ENCODE data around the gene FGF14. TPM values are rescaled to one million over a fixed set of nuclear protein-coding genes. Genes with fewer than 3 reads are reported as not detected.

FGF14 gene
- total RNA-seq, 3 donors from 2014 or later = 0.43 to 2.5 (median 0.70) TPM

DNA sequence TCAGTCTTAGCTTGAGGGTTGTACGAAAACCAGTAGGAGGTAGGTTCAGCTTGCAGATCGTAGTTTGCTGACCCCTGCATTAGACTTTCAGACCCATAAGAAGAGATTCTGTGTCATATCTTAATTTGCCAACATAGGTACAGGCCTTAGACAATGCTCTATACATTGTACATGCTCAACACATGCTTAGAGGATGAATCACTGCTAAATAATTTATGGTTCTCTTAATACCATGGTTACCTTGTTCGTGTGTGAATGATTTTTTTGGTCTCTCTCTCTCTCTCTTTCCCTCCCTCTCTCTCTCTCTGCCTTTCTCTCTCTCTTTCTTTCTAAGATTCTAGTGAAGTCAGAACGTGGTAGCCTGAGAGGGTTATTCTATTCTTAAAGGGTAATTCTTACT, 112.2 kb downstream of the FGF14 start:
- H3K4me1 ChIP-seq (ENCODE audit: low read depth) = no peaks in the 10 kb centered on the region
- intact Hi-C loops (cut with DNase I, micrococcal nuclease) = no loop called here
- ATAC-seq (no peak), DNase-seq (no peak)
- no peaks in the 10 kb centered on the region for H3K36me3 ChIP-seq (ENCODE audit: low read depth)
- no peak overlapping the region for H3K4me3 ChIP-seq
- no peaks in the 10 kb centered on the region for H3K9me3 ChIP-seq
- TF ChIP-seq, protein P1, sequence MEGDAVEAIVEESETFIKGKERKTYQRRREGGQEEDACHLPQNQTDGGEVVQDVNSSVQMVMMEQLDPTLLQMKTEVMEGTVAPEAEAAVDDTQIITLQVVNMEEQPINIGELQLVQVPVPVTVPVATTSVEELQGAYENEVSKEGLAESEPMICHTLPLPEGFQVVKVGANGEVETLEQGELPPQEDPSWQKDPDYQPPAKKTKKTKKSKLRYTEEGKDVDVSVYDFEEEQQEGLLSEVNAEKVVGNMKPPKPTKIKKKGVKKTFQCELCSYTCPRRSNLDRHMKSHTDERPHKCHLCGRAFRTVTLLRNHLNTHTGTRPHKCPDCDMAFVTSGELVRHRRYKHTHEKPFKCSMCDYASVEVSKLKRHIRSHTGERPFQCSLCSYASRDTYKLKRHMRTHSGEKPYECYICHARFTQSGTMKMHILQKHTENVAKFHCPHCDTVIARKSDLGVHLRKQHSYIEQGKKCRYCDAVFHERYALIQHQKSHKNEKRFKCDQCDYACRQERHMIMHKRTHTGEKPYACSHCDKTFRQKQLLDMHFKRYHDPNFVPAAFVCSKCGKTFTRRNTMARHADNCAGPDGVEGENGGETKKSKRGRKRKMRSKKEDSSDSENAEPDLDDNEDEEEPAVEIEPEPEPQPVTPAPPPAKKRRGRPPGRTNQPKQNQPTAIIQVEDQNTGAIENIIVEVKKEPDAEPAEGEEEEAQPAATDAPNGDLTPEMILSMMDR (IDR thresholded peaks at IDR 0.05) = no peak

- DNase-seq = no peak
- H3K36me3 ChIP-seq (ENCODE audit: low read depth) = no peaks in the 10 kb centered on the region
- H3K4me3 ChIP-seq = no peak overlapping the region
- TF ChIP-seq, protein P1 (IDR thresholded peaks at IDR 0.05) = no peak
- no peaks in the 10 kb centered on the region for H3K4me1 ChIP-seq (ENCODE audit: low read depth)
- H3K9me3 ChIP-seq = no peaks in the 10 kb centered on the region
- intact Hi-C loops (cut with DNase I, micrococcal nuclease) = no loop called here
- no peak for ATAC-seq
Measured at GRCh38 chr13:102286326-102286725, 115.5 kb downstream of the FGF14 start.

- Histone ChIP-seq H3K4me1 (ENCODE audit: low read depth) (no peaks in the 10 kb centered on the region), H3K36me3 (ENCODE audit: low read depth) (no peaks in the 10 kb centered on the region), H3K4me3 (no peak overlapping the region), H3K9me3 (no peaks in the 10 kb centered on the region)
- TF ChIP-seq, protein P1 (IDR thresholded peaks at IDR 0.05) = no peak
- ATAC-seq (no peak), DNase-seq (no peak)
- intact Hi-C loops (cut with DNase I, micrococcal nuclease) = no loop called here
Measured at GRCh38 chr13:102280366-102280765, 121.5 kb downstream of the FGF14 start.

GRCh38 chr13:102277286-102277685, 124.6 kb downstream of the FGF14 start:
- Histone ChIP-seq H3K9me3 (no peaks in the 10 kb centered on the region), H3K36me3 (ENCODE audit: low read depth) (no peaks in the 10 kb centered on the region), H3K4me3 (no peak overlapping the region), H3K4me1 (ENCODE audit: low read depth) (no peaks in the 10 kb centered on the region)
- ATAC-seq (no peak), DNase-seq (no peak)
- TF ChIP-seq, protein P1 (IDR thresholded peaks at IDR 0.05) = no peak
- intact Hi-C loops (cut with DNase I, micrococcal nuclease) = no loop called here

DNA sequence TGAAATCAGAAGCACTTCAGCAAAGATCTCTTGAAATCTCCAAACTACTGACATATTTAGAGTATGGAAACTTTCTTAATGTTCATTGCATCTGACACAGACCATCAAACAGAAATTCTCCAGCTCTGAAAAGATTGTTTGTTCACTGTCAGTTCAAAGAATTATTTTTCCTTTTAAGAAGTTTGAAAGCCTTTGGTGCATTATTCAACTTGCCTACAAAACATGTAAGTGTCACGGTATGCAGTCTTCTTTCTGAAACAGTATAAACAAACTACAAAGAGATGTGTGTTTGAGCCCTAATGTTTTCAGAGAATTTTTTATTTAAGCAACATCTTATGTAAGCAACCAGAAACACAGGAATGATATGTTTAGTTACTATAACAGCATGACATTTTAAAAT, 125.4 kb downstream of the FGF14 start:
- intact Hi-C loops (cut with DNase I, micrococcal nuclease) = no loop called here
- ATAC-seq (no peak), DNase-seq (no peak)
- no peaks in the 10 kb centered on the region for H3K9me3 ChIP-seq
- H3K4me1 ChIP-seq (ENCODE audit: low read depth) = no peaks in the 10 kb centered on the region
- TF ChIP-seq, protein P1 (IDR thresholded peaks at IDR 0.05) = no peak
- H3K4me3 ChIP-seq = no peak overlapping the region
- no peaks in the 10 kb centered on the region for H3K36me3 ChIP-seq (ENCODE audit: low read depth)

DNA sequence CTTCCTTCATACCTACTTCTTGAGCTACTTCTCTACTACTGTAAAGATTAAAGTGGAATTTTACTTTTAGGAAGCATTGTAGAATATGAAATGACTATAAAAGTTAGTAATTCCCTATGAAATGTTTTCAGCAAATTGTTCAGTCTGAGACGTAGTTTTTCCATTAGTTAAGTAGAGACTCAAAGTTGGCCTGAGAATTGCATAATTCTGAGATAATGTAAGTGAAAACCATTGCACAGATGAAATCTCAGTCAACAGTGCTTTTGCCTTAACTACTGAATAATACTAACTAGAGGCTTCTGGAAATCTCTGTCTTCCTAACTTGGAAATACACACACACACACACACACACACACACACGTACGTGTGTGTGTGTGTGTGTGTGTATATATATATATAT, 125.9 kb downstream of the FGF14 start:
- no peak for ATAC-seq
- H3K36me3 ChIP-seq (ENCODE audit: low read depth) = no peaks in the 10 kb centered on the region
- no peak for DNase-seq
- intact Hi-C loops (cut with DNase I, micrococcal nuclease) = no loop called here
- no peak overlapping the region for H3K4me3 ChIP-seq
- no peaks in the 10 kb centered on the region for H3K4me1 ChIP-seq (ENCODE audit: low read depth)
- H3K9me3 ChIP-seq = no peaks in the 10 kb centered on the region
- TF ChIP-seq, protein P1 (IDR thresholded peaks at IDR 0.05) = no peak
